ENCODE measurements around the gene PLVAP.

DNA sequence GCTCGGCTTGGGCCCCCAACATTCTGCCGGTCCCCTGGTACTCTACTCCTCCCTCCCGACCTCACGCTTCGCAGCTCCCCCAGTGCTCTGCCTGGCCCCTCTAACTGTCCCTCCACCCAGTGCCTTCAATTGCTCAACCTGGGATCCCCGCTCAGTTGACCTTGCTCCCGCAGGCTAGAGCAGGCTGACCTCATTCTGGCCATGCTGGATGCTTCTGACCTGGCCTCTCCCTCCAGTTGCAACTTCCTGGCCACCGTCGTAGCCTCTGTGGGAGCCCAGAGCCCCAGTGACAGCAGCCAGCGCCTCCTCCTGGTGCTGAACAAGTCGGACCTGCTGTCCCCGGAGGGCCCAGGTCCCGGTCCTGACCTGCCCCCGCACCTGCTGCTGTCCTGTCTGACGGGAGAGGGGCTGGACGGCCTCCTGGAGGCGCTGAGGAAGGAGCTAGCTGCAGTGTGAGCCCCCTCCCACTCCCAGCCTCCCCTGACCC is 36.2 kb downstream of the PLVAP start:
- TF ChIP-seq POLR2A (IDR thresholded peaks at IDR 0.05): peak in 1 of 2 donors; percentile 43
- TF ChIP-seq, protein P1, sequence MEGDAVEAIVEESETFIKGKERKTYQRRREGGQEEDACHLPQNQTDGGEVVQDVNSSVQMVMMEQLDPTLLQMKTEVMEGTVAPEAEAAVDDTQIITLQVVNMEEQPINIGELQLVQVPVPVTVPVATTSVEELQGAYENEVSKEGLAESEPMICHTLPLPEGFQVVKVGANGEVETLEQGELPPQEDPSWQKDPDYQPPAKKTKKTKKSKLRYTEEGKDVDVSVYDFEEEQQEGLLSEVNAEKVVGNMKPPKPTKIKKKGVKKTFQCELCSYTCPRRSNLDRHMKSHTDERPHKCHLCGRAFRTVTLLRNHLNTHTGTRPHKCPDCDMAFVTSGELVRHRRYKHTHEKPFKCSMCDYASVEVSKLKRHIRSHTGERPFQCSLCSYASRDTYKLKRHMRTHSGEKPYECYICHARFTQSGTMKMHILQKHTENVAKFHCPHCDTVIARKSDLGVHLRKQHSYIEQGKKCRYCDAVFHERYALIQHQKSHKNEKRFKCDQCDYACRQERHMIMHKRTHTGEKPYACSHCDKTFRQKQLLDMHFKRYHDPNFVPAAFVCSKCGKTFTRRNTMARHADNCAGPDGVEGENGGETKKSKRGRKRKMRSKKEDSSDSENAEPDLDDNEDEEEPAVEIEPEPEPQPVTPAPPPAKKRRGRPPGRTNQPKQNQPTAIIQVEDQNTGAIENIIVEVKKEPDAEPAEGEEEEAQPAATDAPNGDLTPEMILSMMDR (IDR thresholded peaks at IDR 0.05): peak in 4 of 6 experiments; percentile 23 to 50 (median 44)

Measured in adrenal gland (tissue), 5 donors.